H1 (cell line): ENCODE results near the gene NAV3. TPM values are rescaled to one million over a fixed set of nuclear protein-coding genes. Genes with fewer than 3 reads are reported as not detected.

Experiments used
- CTCF ChIA-PET: fragments of 300-600 bp; sonication (Branson Sonifier 250); formaldehyde crosslinking; loops from one replicate; lab custom pipeline; 2021; ENCODE audit not compliant: partially characterized antibody; lab: Charles Lee
- POLR2A ChIA-PET: fragments of 300-600 bp; sonication (Branson Sonifier 250); formaldehyde crosslinking; loops from one replicate; lab custom pipeline; 2021; ENCODE audit warnings: inconsistent platforms; ENCODE audit not compliant: partially characterized antibody; lab: Charles Lee
- DNase-seq, 2 experiments: peaks; one replicate each; pipeline versions ENCODE4 v3.0.0 to v3.0.0-alpha.2; 2010 to 2022; ENCODE audit warnings: low spot score in 2 of 2, low read depth in 1 of 2, mixed read lengths in 1 of 2
- FAIRE-seq: peaks from 2 replicates; lab custom pipeline; 2011; peaks lifted over from hg19 to GRCh38; lab: Jason Lieb, UNC
- H2AFZ ChIP-seq: 2 replicates; pipeline ENCODE4 v1.8.1; 2012; ENCODE audit warnings: low read length, inconsistent platforms
- H2AK5ac ChIP-seq: 2 replicates; pipeline ENCODE4 v1.6.1; 2013; ENCODE audit warnings: low read depth, low read length
- H2BK120ac ChIP-seq: replicated peaks from 2 replicates; pipeline ENCODE3; 2013; ENCODE audit warnings: low read depth, low read length, inconsistent platforms
- H2BK12ac ChIP-seq: 2 replicates; pipeline ENCODE4 v1.6.1; 2013; ENCODE audit warnings: low read depth, low read length
- H2BK15ac ChIP-seq: 2 replicates; pipeline ENCODE4 v1.6.1; 2013; ENCODE audit warnings: low read length
- H2BK20ac ChIP-seq: 2 replicates; pipeline ENCODE4 v1.6.1; 2013; ENCODE audit warnings: low read length
- H2BK5ac ChIP-seq: 2 replicates; pipeline ENCODE4 v1.6.1; 2013; ENCODE audit warnings: low read depth, low read length
- H3K14ac ChIP-seq: 2 replicates; pipeline ENCODE4 v1.6.1; 2013; ENCODE audit warnings: inconsistent platforms; ENCODE audit not compliant: insufficient read length
- H3K18ac ChIP-seq: 2 replicates; pipeline ENCODE4 v1.6.1; 2013; ENCODE audit warnings: low read length; ENCODE audit errors: extremely low read depth
- H3K23ac ChIP-seq: 2 replicates; pipeline ENCODE4 v1.6.1; 2013; ENCODE audit warnings: inconsistent platforms; ENCODE audit not compliant: insufficient read length
- H3K23me2 ChIP-seq: 2 replicates; pipeline ENCODE4 v1.6.1; 2013; ENCODE audit warnings: low read depth, low read length
- H3K27ac ChIP-seq: 2 replicates; pipeline ENCODE4 v1.6.1; 2011; ENCODE audit warnings: low read depth, low read length, inconsistent platforms
- H3K27me3 ChIP-seq, 4 experiments: replicated peaks in 1 of 4; 1 replicate in 1 of 4; 2 replicates in 3 of 4; pipeline versions ENCODE4 v1.6.1 to v1.8.1; 2011 to 2013; ENCODE audit warnings: low read length in 3 of 4, mild to moderate bottlenecking in 3 of 4, inconsistent platforms in 2 of 4, mixed read lengths in 2 of 4, moderate library complexity in 1 of 4; ENCODE audit not compliant: control insufficient read depth in 3 of 4, insufficient read depth in 3 of 4; ENCODE audit errors: extremely low read depth in 1 of 4
- H3K36me3 ChIP-seq, 4 experiments: 2 replicates each; pipeline versions ENCODE4 v1.6.1 to v1.8.1; 2011 to 2013; ENCODE audit warnings: mild to moderate bottlenecking in 4 of 4, low read length in 3 of 4, moderate library complexity in 2 of 4, control low read depth in 1 of 4, inconsistent platforms in 1 of 4; ENCODE audit not compliant: insufficient read depth in 4 of 4, control insufficient read depth in 2 of 4
- H3K4ac ChIP-seq: replicated peaks from 2 replicates; pipeline ENCODE3; 2013; ENCODE audit warnings: low read length, low read depth, mixed read lengths, inconsistent platforms; ENCODE audit not compliant: insufficient read length
- H3K4me1 ChIP-seq, 4 experiments: replicated peaks in 1 of 4; 1 replicate in 1 of 4; 2 replicates in 3 of 4; pipeline versions ENCODE4 v1.6.1 to v1.8.1; 2011 to 2013; ENCODE audit warnings: low read length in 3 of 4, inconsistent platforms in 2 of 4, mixed read lengths in 1 of 4; ENCODE audit not compliant: insufficient read depth in 4 of 4, control insufficient read depth in 3 of 4
- H3K4me2 ChIP-seq, 2 experiments: 2 replicates each; pipeline versions ENCODE4 v1.6.1 to v1.8.1; 2011 to 2013; ENCODE audit warnings: low read depth in 2 of 2, low read length in 2 of 2, control low read depth in 1 of 2, inconsistent platforms in 1 of 2, mild to moderate bottlenecking in 1 of 2; ENCODE audit not compliant: insufficient read depth in 1 of 2
- H3K4me3 ChIP-seq, 4 experiments: fragments of 200-600, 300-600 bp in 1 of 4; sonication (generic), shearing (Covaris generic), sonication (Bioruptor Twin) in 1 of 4; 2 replicates each; pipeline versions ENCODE4 v1.5.1 to v1.8.1; 2011 to 2016; ENCODE audit warnings: low read length in 4 of 4, low read depth in 3 of 4, control low read depth in 2 of 4, inconsistent platforms in 2 of 4, mild to moderate bottlenecking in 2 of 4, mixed read lengths in 1 of 4, moderate library complexity in 1 of 4; ENCODE audit not compliant: insufficient read depth in 2 of 4; ENCODE audit errors: extremely low read depth in 1 of 4
- H3K56ac ChIP-seq: replicated peaks from 2 replicates; pipeline ENCODE3; 2013; ENCODE audit warnings: low read depth, mild to moderate bottlenecking, mixed read lengths, low read length, inconsistent platforms; ENCODE audit not compliant: insufficient read length
- H3K79me1 ChIP-seq: 2 replicates; pipeline ENCODE4 v1.6.1; 2013; ENCODE audit warnings: low read depth, low read length, control low read depth
- H3K79me2 ChIP-seq, 2 experiments: 2 replicates each; pipeline versions ENCODE4 v1.6.1 to v1.8.1; 2012 to 2013; ENCODE audit warnings: low read length in 2 of 2, mild to moderate bottlenecking in 2 of 2, inconsistent platforms in 1 of 2; ENCODE audit not compliant: insufficient read depth in 2 of 2, control insufficient read depth in 1 of 2
- H3K9ac ChIP-seq, 4 experiments: replicated peaks in 1 of 4; 1 replicate in 1 of 4; 2 replicates in 3 of 4; pipeline versions ENCODE4 v1.6.1 to v1.8.1; 2011 to 2013; ENCODE audit warnings: low read depth in 3 of 4, low read length in 3 of 4, control low read depth in 2 of 4, mild to moderate bottlenecking in 2 of 4, moderate library complexity in 2 of 4, inconsistent platforms in 1 of 4; ENCODE audit errors: extremely low read depth in 1 of 4
- H3K9me3 ChIP-seq, 2 experiments: 2 replicates each; pipeline versions ENCODE4 v1.6.1 to v1.8.1; 2012 to 2013; ENCODE audit warnings: mild to moderate bottlenecking in 2 of 2, moderate library complexity in 2 of 2, control low read depth in 1 of 2, inconsistent platforms in 1 of 2, low read depth in 1 of 2, low read length in 1 of 2, mixed read lengths in 1 of 2; ENCODE audit not compliant: insufficient read depth in 2 of 2
- H4K20me1 ChIP-seq, 2 experiments: replicated peaks in 1 of 2; 2 replicates each; pipeline versions ENCODE3 to v1.8.1; 2011 to 2013; ENCODE audit warnings: inconsistent platforms in 2 of 2, low read length in 2 of 2, mild to moderate bottlenecking in 1 of 2; ENCODE audit not compliant: insufficient read depth in 2 of 2, control insufficient read depth in 1 of 2
- H4K5ac ChIP-seq: 2 replicates; pipeline ENCODE4 v1.6.1; 2013; ENCODE audit warnings: low read length, low read depth, mixed read lengths, inconsistent platforms; ENCODE audit not compliant: insufficient read length
- H4K8ac ChIP-seq: 2 replicates; pipeline ENCODE4 v1.8.0; 2013; ENCODE audit warnings: mild to moderate bottlenecking, moderate library complexity, low read length, inconsistent platforms; ENCODE audit not compliant: insufficient read depth; ENCODE audit errors: extremely low read depth
- H4K91ac ChIP-seq: replicated peaks from 2 replicates; pipeline ENCODE3; 2013; ENCODE audit warnings: low read length, mixed read lengths, inconsistent platforms; ENCODE audit not compliant: insufficient read length
- ATF2 ChIP-seq: IDR thresholded peaks from 2 replicates; pipeline ENCODE4 v1.6.1; 2012; ENCODE audit warnings: low read length, inconsistent platforms
- CEBPB ChIP-seq: IDR thresholded peaks from 2 replicates; pipeline ENCODE4 v1.6.1; 2012; ENCODE audit warnings: low read depth, low read length
- GABPA ChIP-seq: IDR thresholded peaks from 2 replicates; pipeline ENCODE4 v1.6.1; 2011; ENCODE audit warnings: mild to moderate bottlenecking, low read length, moderate library complexity, borderline replicate concordance; ENCODE audit not compliant: insufficient read depth
- PHF8 ChIP-seq: fragments of 200-600 bp; sonication (generic); conservative IDR thresholded peaks from 2 replicates; pipeline ENCODE4 v1.7.1; 2012; ENCODE audit warnings: low read depth, mild to moderate bottlenecking, inconsistent platforms, low read length, moderate library complexity
- RBBP5 ChIP-seq: IDR thresholded peaks from 2 replicates; pipeline ENCODE4 v1.7.1; 2012; ENCODE audit warnings: low read depth, mild to moderate bottlenecking, inconsistent platforms, low read length, moderate library complexity, borderline replicate concordance
- RFX5 ChIP-seq: IDR thresholded peaks from 2 replicates; pipeline ENCODE4 v1.6.1; 2011; ENCODE audit warnings: low read depth, low read length, improper control_type of control experiment, borderline replicate concordance
- SIN3A ChIP-seq, 2 experiments: IDR thresholded peaks in 1 of 2; conservative IDR thresholded peaks in 1 of 2; 2 replicates each; pipeline ENCODE4 v1.6.1; 2011 to 2012; ENCODE audit warnings: low read length in 2 of 2, improper control_type of control experiment in 1 of 2, low read depth in 1 of 2, mild to moderate bottlenecking in 1 of 2
- TBP ChIP-seq: IDR thresholded peaks from 2 replicates; pipeline ENCODE4 v1.6.1; 2011; ENCODE audit warnings: low read depth, low read length, improper control_type of control experiment
- TEAD4 ChIP-seq: IDR thresholded peaks from 2 replicates; pipeline ENCODE4 v1.6.1; 2012; ENCODE audit warnings: low read depth, low read length, inconsistent platforms, mixed read lengths
- USF2 ChIP-seq: IDR thresholded peaks from 2 replicates; pipeline ENCODE4 v1.6.1; 2011; ENCODE audit warnings: low read length, improper control_type of control experiment
- YY1 ChIP-seq: IDR thresholded peaks from 2 replicates; pipeline ENCODE4 v1.6.1; 2011; ENCODE audit warnings: low read depth, mild to moderate bottlenecking, low read length
- WGBS, 2 experiments: shearing (Covaris generic) in 1 of 2; methylation state at CpG; one replicate each; pipeline versions ENCODE4 v1.1.6 to v1.1.7; 2013 to 2015; ENCODE audit warnings: low lambda C conversion rate in 2 of 2, mixed read lengths in 2 of 2, inconsistent platforms in 1 of 2, low coverage in 1 of 2, missing lambda C conversion rate in 1 of 2; ENCODE audit not compliant: insufficient replicate concordance in 2 of 2, insufficient coverage in 1 of 2, insufficient read length in 1 of 2; ENCODE audit errors: extremely low coverage in 1 of 2, missing lambda C conversion rate in 1 of 2; 5-methylcytosine and 5-hydroxymethylcytosine counted together
- polyA plus RNA-seq, 7 experiments: library from polyadenylated mRNA; depleted of rRNA in 3 of 7; stranded (reverse) in 5 of 7; unstranded in 2 of 7; fragments of >200 nt in 5 of 7; fragments of 200-250 nt in 2 of 7; gene quantifications; 1 replicate in 5 of 7; 2 replicates in 1 of 7; 4 replicates in 1 of 7; pipeline versions ENCODE4 v1.2.1 to v1.2.3, GENCODE V29; 2011 to 2013; ENCODE audit warnings: missing spikeins in 2 of 7, mixed read lengths in 2 of 7
- total RNA-seq: library from RNA; stranded (reverse); fragmentation: NEBNext Ultra II Directional; extraction: Animal tissue kit (Norgen Biotek cat#: 25700); gene quantifications from 2 replicates; pipeline ENCODE4 v1.2.1, GENCODE V29; 2021

Gene NAV3
- total and polyA plus RNA-seq, 2 of the 8 experiments (the other 6 are each of a cell fraction or from before 2014, with no cell fraction given), result 0.47 to 5.0 TPM

GRCh38 chr12:77817276-77817675 is 13.4 kb upstream of the NAV3 start:
- no peak overlapping the region for H3K4me3 ChIP-seq
- H2BK120ac ChIP-seq, result no peak overlapping the region
- no peak overlapping the region for H2BK20ac ChIP-seq
- no peak overlapping the region for H3K4ac ChIP-seq
- H3K18ac ChIP-seq, result no peak overlapping the region
- H3K4me1 ChIP-seq, result no peaks in the 10 kb centered on the region
- H4K20me1 ChIP-seq, result no peaks in the 10 kb centered on the region
- FAIRE-seq (no peak), DNase-seq (no peak)
- no peak overlapping the region for H2AFZ ChIP-seq
- no peak overlapping the region for H4K5ac ChIP-seq
- 93% methylated on average over 2 of the region's 2 CpGs; no CpG with 5 or more reads in 1 of the 2 experiments for WGBS, 2 experiments
- H3K9me3 ChIP-seq, result no peaks in the 10 kb centered on the region
- H3K9ac ChIP-seq, result no peak overlapping the region
- H3K79me1 ChIP-seq, result no peaks in the 10 kb centered on the region
- H2BK15ac ChIP-seq, result no peak overlapping the region
- no peak overlapping the region for H3K27ac ChIP-seq
- no peak overlapping the region for H3K14ac ChIP-seq
- ChIA-PET CTCF (interaction anchor here (0.7 to 1.3 kb wide), 2 partner anchors 104 to 357 kb away, joined by 3 read pairs; no protein-coding TSS in a partner anchor), POLR2A (no interaction called here)
- H3K27me3 ChIP-seq, result no peaks in the 10 kb centered on the region
- no peaks in the 10 kb centered on the region for H3K79me2 ChIP-seq
- no peaks in the 10 kb centered on the region; a peak in 1 of 8 replicates for H3K36me3 ChIP-seq
- H4K8ac ChIP-seq, result no peak overlapping the region
- H4K91ac ChIP-seq, result no peak overlapping the region
- H2AK5ac ChIP-seq, result no peak overlapping the region
- H3K23ac ChIP-seq, result no peak overlapping the region
- H3K23me2 ChIP-seq, result no peaks in the 10 kb centered on the region
- H2BK5ac ChIP-seq, result no peak overlapping the region
- H3K56ac ChIP-seq, result no peak overlapping the region
- no peak overlapping the region for H2BK12ac ChIP-seq
- no peak overlapping the region for H3K4me2 ChIP-seq
- no peak for TF ChIP-seq GABPA
- no peak for TF ChIP-seq TEAD4
- no peak for TF ChIP-seq YY1
- TF ChIP-seq RBBP5, result no peak
- TF ChIP-seq SIN3A (conservative IDR thresholded peaks at IDR 0.05 in 1 of 2, IDR thresholded peaks at IDR 0.05 in 1 of 2; ENCODE audit: low read depth in 1 of 2, low read length in 2 of 2), result no peak
- TF ChIP-seq TBP, result no peak
- no peak for TF ChIP-seq USF2
- no peak for TF ChIP-seq ATF2
- TF ChIP-seq PHF8, result no peak
- TF ChIP-seq CEBPB, result no peak
- TF ChIP-seq RFX5, result no peak
